ENCODE results near the gene TMEM185A. TPM values are rescaled to one million over a fixed set of nuclear protein-coding genes. Genes with fewer than 3 reads are reported as not detected.
"Not testable (repeated sequence)": the region's sequence is repeated elsewhere in the genome, so short reads cannot be mapped to it uniquely, and the experiment has no call there.

The TMEM185A gene
- total RNA-seq, 3 donors from 2014 or later, result 15.7 to 24.5 (median 16.1) TPM

DNA sequence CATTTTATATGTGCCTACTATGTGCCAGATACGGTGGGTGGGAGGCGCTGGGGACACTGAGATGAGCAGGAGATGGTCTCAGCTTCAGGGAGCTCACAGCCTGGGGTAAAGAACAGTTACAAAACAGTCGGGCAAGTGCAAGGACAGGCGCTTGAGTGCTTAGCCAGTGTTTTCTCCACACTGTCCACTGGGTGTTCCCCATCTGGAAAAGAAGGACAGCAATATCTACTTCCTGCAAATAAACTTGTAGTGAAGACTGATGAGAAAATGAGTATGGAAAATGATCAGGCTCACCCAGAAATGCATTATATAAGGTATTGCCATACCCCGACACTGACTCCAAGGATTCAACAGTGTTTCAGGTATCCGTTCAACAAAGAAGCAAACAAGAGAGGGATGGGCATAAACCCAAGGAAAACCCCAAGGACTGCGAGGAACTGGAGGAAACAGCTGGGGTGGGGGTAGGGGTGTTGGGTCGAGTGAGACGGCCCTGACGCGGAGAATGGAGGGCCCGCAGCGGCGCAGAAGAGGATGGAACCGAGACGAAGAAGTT is 835 bp downstream of the TMEM185A start:
- Histone ChIP-seq H3K4me1 (no peaks in the 10 kb centered on the region), H3K4me3 (peak overlapping the region; percentile 66 to 75 (median 72)), H3K9me3 (no peaks in the 10 kb centered on the region), H3K27me3 (peaks cover 0 to 8% of the 10 kb centered on the region in 2 donors), H3K27ac (peak overlapping the region; percentile 5 to 71), H3K36me3 (no peaks in the 10 kb centered on the region)
- TF ChIP-seq POLR2AphosphoS5 (IDR thresholded peaks at IDR 0.05) (no peak), POLR2A (IDR thresholded peaks at IDR 0.05) (no peak)
- TF ChIP-seq, protein P1, sequence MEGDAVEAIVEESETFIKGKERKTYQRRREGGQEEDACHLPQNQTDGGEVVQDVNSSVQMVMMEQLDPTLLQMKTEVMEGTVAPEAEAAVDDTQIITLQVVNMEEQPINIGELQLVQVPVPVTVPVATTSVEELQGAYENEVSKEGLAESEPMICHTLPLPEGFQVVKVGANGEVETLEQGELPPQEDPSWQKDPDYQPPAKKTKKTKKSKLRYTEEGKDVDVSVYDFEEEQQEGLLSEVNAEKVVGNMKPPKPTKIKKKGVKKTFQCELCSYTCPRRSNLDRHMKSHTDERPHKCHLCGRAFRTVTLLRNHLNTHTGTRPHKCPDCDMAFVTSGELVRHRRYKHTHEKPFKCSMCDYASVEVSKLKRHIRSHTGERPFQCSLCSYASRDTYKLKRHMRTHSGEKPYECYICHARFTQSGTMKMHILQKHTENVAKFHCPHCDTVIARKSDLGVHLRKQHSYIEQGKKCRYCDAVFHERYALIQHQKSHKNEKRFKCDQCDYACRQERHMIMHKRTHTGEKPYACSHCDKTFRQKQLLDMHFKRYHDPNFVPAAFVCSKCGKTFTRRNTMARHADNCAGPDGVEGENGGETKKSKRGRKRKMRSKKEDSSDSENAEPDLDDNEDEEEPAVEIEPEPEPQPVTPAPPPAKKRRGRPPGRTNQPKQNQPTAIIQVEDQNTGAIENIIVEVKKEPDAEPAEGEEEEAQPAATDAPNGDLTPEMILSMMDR (IDR thresholded peaks at IDR 0.05), result no peak
- intact Hi-C loops (cut with DNase I; ENCODE audit: low total_unique reads), result no loop called here
- no peak for DNase-seq (ENCODE audit: low spot score in 2 of 2)

DNA sequence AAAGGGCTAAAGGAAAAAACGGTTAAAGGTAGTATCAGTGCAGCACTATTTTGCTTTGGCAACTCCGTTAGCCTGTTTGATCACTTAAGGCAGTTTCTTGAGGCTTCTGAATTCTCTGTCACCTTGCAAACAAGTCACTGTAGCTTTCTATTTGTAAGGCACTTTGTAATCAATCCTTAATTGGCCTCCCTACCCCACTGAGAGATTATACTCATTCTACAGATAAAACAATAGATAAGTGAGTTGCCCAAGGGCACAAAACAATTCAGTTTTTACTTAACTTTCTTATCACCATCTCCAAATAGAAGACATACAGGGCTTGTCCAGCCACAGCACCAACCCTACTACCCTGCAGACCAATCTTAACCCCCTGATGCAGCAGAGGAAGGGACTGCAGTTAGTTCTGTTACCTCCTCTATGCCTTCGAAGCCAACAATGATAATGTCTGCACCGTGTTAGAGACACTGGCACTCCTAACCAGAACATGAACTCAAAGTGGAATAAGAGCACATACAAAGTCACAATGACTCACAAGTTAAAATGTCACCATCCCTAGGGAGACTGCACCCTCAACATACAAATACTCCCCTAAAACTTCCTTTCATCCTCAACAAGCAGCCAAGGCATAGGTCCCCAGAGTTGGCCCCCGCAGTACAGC is 1.7 kb downstream of the TMEM185A start:
- H3K36me3 ChIP-seq, result no peaks in the 10 kb centered on the region
- intact Hi-C loops (cut with DNase I; ENCODE audit: low total_unique reads), result no loop called here
- H3K27me3 ChIP-seq, result no peaks in the 10 kb centered on the region
- peak overlapping the region in 2 of 3 donors; percentile 66 to 72 for H3K4me3 ChIP-seq
- TF ChIP-seq, protein P1 (IDR thresholded peaks at IDR 0.05), result no peak
- TF ChIP-seq POLR2A (IDR thresholded peaks at IDR 0.05) (no peak), POLR2AphosphoS5 (IDR thresholded peaks at IDR 0.05) (no peak)
- no peak for DNase-seq (ENCODE audit: low spot score in 2 of 2)
- no peaks in the 10 kb centered on the region for H3K9me3 ChIP-seq
- peak overlapping the region in 1 of 2 donors; percentile 71 for H3K27ac ChIP-seq
- no peaks in the 10 kb centered on the region for H3K4me1 ChIP-seq

DNA sequence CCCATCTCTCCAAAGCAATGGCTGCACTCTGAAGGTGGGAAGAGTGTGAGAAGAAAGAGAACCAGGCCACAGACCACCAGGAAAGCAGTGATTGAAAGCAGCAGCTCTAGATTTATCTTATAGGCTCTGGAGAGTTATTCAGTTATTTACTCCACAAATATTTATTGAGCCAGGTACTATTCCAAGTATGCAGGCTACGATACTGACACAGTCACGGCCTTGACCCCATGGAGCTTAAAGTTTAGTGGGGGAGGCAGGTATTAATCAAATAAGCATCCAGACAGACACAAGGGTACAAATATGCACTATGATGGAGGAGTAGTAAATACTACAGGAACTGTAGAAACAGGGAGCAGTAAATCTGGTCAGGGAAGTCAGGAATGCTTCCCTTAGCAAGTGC is 2.8 kb downstream of the TMEM185A start:
- TF ChIP-seq POLR2A (IDR thresholded peaks at IDR 0.05) (no peak), POLR2AphosphoS5 (IDR thresholded peaks at IDR 0.05) (no peak)
- TF ChIP-seq, protein P1 (IDR thresholded peaks at IDR 0.05), result no peak

DNA sequence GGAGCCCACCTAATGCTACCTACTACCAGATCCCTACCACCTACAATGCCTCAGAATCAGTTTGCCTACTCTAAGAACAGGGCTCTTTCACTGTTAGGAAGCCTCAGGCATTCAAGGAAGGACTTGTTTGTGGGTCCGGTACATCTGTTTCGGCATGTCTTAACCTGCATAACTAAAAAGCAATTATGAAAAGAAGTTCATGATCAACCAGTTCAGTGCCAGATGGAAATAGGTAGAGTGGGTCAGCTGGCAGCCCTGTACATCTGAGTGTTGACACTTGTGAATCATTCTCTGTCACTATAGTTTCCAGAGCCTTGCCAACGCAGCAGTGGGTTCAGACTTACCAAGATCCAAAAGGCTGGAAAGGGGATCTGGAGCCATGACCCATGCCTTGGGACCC is 3.3 kb downstream of the TMEM185A start:
- intact Hi-C loops (cut with DNase I; ENCODE audit: low total_unique reads), result no loop called here
- no peak for DNase-seq (ENCODE audit: low spot score in 2 of 2)
- no peaks in the 10 kb centered on the region for H3K36me3 ChIP-seq

More for the DNA sequence above, 2.8 kb downstream of the TMEM185A start:
- Histone ChIP-seq H3K27me3 (no peaks in the 10 kb centered on the region), H3K9me3 (no peaks in the 10 kb centered on the region), H3K27ac (no peak overlapping the region), H3K4me1 (no peaks in the 10 kb centered on the region), H3K36me3 (no peaks in the 10 kb centered on the region), H3K4me3 (no peak overlapping the region)
- no peak for DNase-seq (ENCODE audit: low spot score in 2 of 2)
- intact Hi-C loops (cut with DNase I; ENCODE audit: low total_unique reads), result no loop called here

DNA sequence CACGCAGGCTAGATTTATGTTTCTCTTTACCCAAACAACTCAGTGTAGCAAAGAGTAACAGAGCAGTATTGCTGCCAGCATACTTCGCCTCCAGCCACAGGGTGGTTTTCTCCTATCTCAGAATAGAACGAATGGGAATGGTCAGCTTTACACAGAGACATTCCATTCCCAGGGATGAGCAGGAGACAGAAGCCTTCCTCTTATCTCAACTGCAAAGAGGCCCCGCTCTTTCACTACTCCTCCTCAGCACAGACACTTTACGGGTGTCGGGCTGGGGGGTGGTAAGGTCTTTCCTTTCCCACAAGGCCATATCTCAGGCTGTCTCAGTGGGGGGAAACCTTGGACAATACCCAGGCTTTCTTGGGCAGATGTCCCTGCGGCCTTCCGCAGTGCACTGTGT is 4.8 kb downstream of the TMEM185A start:
- H3K9me3 ChIP-seq; H3K36me3 ChIP-seq; intact Hi-C loops (cut with DNase I; ENCODE audit: low total_unique reads); DNase-seq (ENCODE audit: low spot score in 2 of 2); H3K4me1 ChIP-seq; H3K27ac ChIP-seq; H3K4me3 ChIP-seq; H3K27me3 ChIP-seq: not testable (repeated sequence)

More for the DNA sequence above, 3.3 kb downstream of the TMEM185A start:
- TF ChIP-seq POLR2A (IDR thresholded peaks at IDR 0.05), result no peak
- TF ChIP-seq, protein P1 (IDR thresholded peaks at IDR 0.05), result no peak
- TF ChIP-seq POLR2AphosphoS5 (IDR thresholded peaks at IDR 0.05), result no peak
- H3K27me3 ChIP-seq, result no peaks in the 10 kb centered on the region
- no peaks in the 10 kb centered on the region for H3K9me3 ChIP-seq
- H3K4me3 ChIP-seq, result no peak overlapping the region
- no peaks in the 10 kb centered on the region for H3K4me1 ChIP-seq
- H3K27ac ChIP-seq, result no peak overlapping the region

DNA sequence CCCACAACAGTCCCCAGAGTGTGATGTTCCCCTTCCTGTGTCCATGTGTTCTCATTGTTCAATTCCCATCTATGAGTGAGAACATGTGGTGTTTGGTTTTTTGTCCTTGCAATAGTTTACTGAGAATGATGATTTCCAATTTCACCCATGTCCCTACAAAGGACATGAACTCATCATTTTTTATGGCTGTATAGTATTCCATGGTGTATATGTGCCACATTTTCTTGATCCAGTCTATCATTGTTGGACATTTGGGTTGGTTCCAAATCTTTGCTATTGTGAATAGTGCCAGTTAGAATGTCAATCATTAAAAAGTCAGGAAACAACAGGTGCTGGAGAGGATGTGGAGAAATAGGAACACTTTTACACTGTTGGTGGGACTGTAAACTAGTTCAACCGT is 11.9 kb downstream of the TMEM185A start:
- H3K4me3 ChIP-seq; H3K36me3 ChIP-seq; intact Hi-C loops (cut with DNase I; ENCODE audit: low total_unique reads); H3K27me3 ChIP-seq; H3K27ac ChIP-seq; DNase-seq (ENCODE audit: low spot score in 2 of 2); H3K4me1 ChIP-seq; H3K9me3 ChIP-seq: not testable (repeated sequence)
